Kidney glomerular epithelial cell (primary cell): ENCODE data around the gene HENMT1.
A peak's percentile ranks its signal among the peaks of the same experiment; 100 is the strongest.
"Not testable (repeated sequence)": the region's sequence is repeated elsewhere in the genome, so short reads cannot be mapped to it uniquely, and the experiment has no call there.

Experiments used
- DNase-seq: peaks from one replicate; lab custom pipeline; 2025; lab: John Stamatoyannopoulos, UW

The HENMT1 gene

GRCh38 chr1:108671143-108671542 is 10.2 kb upstream of the HENMT1 start:
- DNase-seq: no peak

GRCh38 chr1:108670131-108670773 is 9.4 kb upstream of the HENMT1 start:
- no peak for DNase-seq

- no peak for DNase-seq
Observed at GRCh38 chr1:108669679-108670078, 8.8 kb upstream of the HENMT1 start.

- no peak for DNase-seq
Observed at GRCh38 chr1:108668777-108669176, 7.9 kb upstream of the HENMT1 start.

- DNase-seq: not testable (repeated sequence)
Observed at GRCh38 chr1:108667422-108667821, 6.5 kb upstream of the HENMT1 start.

GRCh38 chr1:108665771-108666170 is 4.9 kb upstream of the HENMT1 start:
- DNase-seq: no peak

- no peak for DNase-seq
Observed at GRCh38 chr1:108665067-108665466, 4.2 kb upstream of the HENMT1 start.

- no peak for DNase-seq
Observed at GRCh38 chr1:108664481-108664880, 3.6 kb upstream of the HENMT1 start.

GRCh38 chr1:108663074-108663473 is 2.2 kb upstream of the HENMT1 start:
- no peak for DNase-seq

- no peak for DNase-seq
Observed at GRCh38 chr1:108657356-108658080, 3.4 kb downstream of the HENMT1 start.

GRCh38 chr1:108653431-108654105 is 7.3 kb downstream of the HENMT1 start:
- DNase-seq: no peak

- DNase-seq: no peak
Observed at GRCh38 chr1:108646648-108647269, 14.1 kb downstream of the HENMT1 start.

GRCh38 chr1:108646265-108646647 is 14.6 kb downstream of the HENMT1 start:
- no peak for DNase-seq

- DNase-seq: no peak
Observed at GRCh38 chr1:108645564-108646184, 15.2 kb downstream of the HENMT1 start.

GRCh38 chr1:108644984-108645383 is 15.9 kb downstream of the HENMT1 start:
- DNase-seq: no peak

- DNase-seq: peak; percentile 18
Observed at GRCh38 chr1:108643492-108644335, 17.2 kb downstream of the HENMT1 start.

- DNase-seq: not testable (repeated sequence)
Observed at GRCh38 chr1:108640863-108641262, 20.0 kb downstream of the HENMT1 start.

- DNase-seq: no peak
Observed at GRCh38 chr1:108639899-108640560, 20.9 kb downstream of the HENMT1 start.

GRCh38 chr1:108636876-108637275 is 24.0 kb downstream of the HENMT1 start:
- DNase-seq: no peak

- DNase-seq: no peak
Observed at GRCh38 chr1:108634521-108634920, 26.4 kb downstream of the HENMT1 start.

GRCh38 chr1:108628665-108629064 is 32.2 kb downstream of the HENMT1 start:
- no peak for DNase-seq
